ENCODE data around the gene FHOD1. TPM values are rescaled to one million over a fixed set of nuclear protein-coding genes. Genes with fewer than 3 reads are reported as not detected.

FHOD1 gene
- total and polyA plus RNA-seq, 2 of the 13 experiments (the other 11 are each of a cell fraction or from before 2014, with no cell fraction given), result 20.0 to 20.8 TPM

DNA sequence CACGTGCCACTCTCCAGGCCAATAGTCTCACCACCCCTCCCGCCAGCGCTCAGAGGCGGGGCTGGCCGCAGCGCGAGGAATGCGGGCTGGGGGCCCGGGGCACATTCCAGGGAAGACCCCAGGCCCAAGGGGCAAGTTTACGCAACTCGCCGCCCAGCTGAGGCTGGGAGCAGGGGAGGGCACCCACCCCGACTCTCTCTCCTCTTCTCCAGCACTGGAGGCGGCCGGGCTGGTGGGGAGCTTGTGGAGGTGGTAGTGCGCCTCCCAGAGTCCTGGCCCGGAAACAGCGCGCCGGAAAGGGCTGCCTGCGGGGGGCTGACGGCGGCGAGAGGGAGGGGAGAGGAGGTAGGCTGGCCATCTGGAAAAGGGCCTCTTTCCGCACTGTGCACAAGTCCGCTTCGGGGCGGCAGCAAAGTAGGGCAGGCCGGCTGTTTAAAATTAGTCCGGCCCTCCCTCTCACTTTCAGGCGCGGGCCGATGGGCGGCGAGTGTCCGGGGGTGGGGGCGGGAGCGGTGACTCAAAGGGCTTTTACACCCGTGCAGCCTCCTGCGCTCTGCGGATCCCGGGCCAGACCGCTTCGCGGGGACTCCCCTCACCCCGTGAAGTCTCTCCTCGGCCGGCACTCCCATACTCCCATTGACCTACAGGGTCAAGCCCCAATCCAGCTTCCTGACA lies 1.1 kb downstream of the FHOD1 start (continued):
- TF ChIP-seq ZNF510 (CRISPR knock-in tag; IDR thresholded peaks at IDR 0.05; ENCODE audit: low read depth) (no peak), REPIN1 (CRISPR knock-in tag; IDR thresholded peaks at IDR 0.05; ENCODE audit: borderline replicate concordance, low read depth) (peak; percentile 94), GMEB1 (CRISPR knock-in tag; IDR thresholded peaks at IDR 0.05; ENCODE audit: borderline replicate concordance) (peak; percentile 76), IKZF5 (CRISPR knock-in tag; IDR thresholded peaks at IDR 0.05) (peak; percentile 87; the same call in 1 of the 2 replicates), JUND (CRISPR knock-in tag; IDR thresholded peaks at IDR 0.05) (no peak; the same call in 1 of the 2 replicates), HCFC1 (IDR thresholded peaks at IDR 0.05; ENCODE audit: low read depth, low read length) (no peak; the same call in 1 of the 2 replicates), ZNF367 (CRISPR knock-in tag; IDR thresholded peaks at IDR 0.05; ENCODE audit: borderline replicate concordance) (peak; percentile 78; the same call in 1 of the 2 replicates), SMARCE1 (IDR thresholded peaks at IDR 0.05; ENCODE audit: borderline replicate concordance) (no peak), ZBTB7A (CRISPR knock-in tag; IDR thresholded peaks at IDR 0.05) (peak; percentile 100), ZBTB46 (CRISPR knock-in tag; IDR thresholded peaks at IDR 0.05; ENCODE audit: borderline replicate concordance) (0 out of 2 replicates have a peak, but pooled peaks have one; percentile 69), MAFG (CRISPR knock-in tag; IDR thresholded peaks at IDR 0.05) (no peak), BCL6 (CRISPR knock-in tag; IDR thresholded peaks at IDR 0.05) (peak; percentile 86), AHR (CRISPR knock-in tag; IDR thresholded peaks at IDR 0.05) (0 out of 2 replicates have a peak, but pooled peaks have one; percentile 70), DMAP1 (CRISPR knock-in tag; IDR thresholded peaks at IDR 0.05) (peak; percentile 96), ZNF687 (CRISPR knock-in tag; IDR thresholded peaks at IDR 0.05) (peak; percentile 95), SRSF4 (IDR thresholded peaks at IDR 0.05; ENCODE audit: low read depth, low read length, poor library complexity, severe bottlenecking) (no peak), NFE2 (CRISPR knock-in tag; IDR thresholded peaks at IDR 0.05) (no peak), ZNF101 (CRISPR knock-in tag; IDR thresholded peaks at IDR 0.05; ENCODE audit: borderline replicate concordance, low read depth) (no peak)
- TF ChIP-seq, protein P1, sequence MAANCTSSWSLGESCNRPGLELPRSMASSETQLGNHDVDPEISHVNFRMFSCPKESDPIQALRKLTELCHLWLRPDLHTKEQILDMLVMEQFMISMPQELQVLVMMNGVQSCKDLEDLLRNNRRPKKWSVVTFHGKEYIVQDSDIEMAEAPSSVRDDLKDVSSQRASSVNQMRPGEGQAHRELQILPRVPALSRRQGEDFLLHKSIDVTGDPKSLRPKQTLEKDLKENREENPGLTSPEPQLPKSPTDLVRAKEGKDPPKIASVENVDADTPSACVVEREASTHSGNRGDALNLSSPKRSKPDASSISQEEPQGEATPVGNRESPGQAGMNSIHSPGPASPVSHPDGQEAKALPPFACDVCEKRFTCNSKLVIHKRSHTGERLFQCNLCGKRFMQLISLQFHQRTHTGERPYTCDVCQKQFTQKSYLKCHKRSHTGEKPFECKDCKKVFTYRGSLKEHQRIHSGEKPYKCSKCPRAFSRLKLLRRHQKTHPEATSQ (CRISPR knock-in tag; IDR thresholded peaks at IDR 0.05; ENCODE audit: borderline replicate concordance), result peak; percentile 91
